ENCODE measurements around the gene DKC1. TPM values are rescaled to one million over a fixed set of nuclear protein-coding genes. Genes with fewer than 3 reads are reported as not detected.

The DKC1 gene
- total RNA-seq, 1 experiment from 2014 or later, result 115 TPM

- ChIA-PET POLR2A (ENCODE audit: unreplicated experiment) (no interaction called here), CTCF (no interaction called here)
- DNase-seq, result no peak
- no peak overlapping the region for H3K4me2 ChIP-seq (ENCODE audit: low read length)
- H2AFZ ChIP-seq (ENCODE audit: low read length), result no peak overlapping the region
- BruUV-seq (replicated peaks), result no TSS peak
- H3K4me1 ChIP-seq (ENCODE audit: insufficient read depth, low read length), result peaks cover 5% of the 10 kb centered on the region; the same call in 1 of the 2 replicates
- H3K36me3 ChIP-seq (ENCODE audit: low read depth, low read length), result no peaks in the 10 kb centered on the region
- TF ChIP-seq EZH2 (IDR thresholded peaks at IDR 0.05; ENCODE audit: low read length, unreplicated experiment) (no peak), EZH2phosphoT487 (IDR thresholded peaks at IDR 0.05; ENCODE audit: borderline replicate concordance, low read length) (no peak)
- TF ChIP-seq, protein P1, sequence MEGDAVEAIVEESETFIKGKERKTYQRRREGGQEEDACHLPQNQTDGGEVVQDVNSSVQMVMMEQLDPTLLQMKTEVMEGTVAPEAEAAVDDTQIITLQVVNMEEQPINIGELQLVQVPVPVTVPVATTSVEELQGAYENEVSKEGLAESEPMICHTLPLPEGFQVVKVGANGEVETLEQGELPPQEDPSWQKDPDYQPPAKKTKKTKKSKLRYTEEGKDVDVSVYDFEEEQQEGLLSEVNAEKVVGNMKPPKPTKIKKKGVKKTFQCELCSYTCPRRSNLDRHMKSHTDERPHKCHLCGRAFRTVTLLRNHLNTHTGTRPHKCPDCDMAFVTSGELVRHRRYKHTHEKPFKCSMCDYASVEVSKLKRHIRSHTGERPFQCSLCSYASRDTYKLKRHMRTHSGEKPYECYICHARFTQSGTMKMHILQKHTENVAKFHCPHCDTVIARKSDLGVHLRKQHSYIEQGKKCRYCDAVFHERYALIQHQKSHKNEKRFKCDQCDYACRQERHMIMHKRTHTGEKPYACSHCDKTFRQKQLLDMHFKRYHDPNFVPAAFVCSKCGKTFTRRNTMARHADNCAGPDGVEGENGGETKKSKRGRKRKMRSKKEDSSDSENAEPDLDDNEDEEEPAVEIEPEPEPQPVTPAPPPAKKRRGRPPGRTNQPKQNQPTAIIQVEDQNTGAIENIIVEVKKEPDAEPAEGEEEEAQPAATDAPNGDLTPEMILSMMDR (conservative IDR thresholded peaks at IDR 0.05; ENCODE audit: low read depth, low read length), result no peak
- ATAC-seq, result no peak
- H3K9me3 ChIP-seq (ENCODE audit: low read length), result no peaks in the 10 kb centered on the region
- no peaks in the 10 kb centered on the region for H3K9me2 ChIP-seq (replicated peaks; ENCODE audit: low read length)
- no peaks in the 10 kb centered on the region for H4K20me1 ChIP-seq (ENCODE audit: low read length)
- H3F3A ChIP-seq (ENCODE audit: low read length, unreplicated experiment), result no peaks in the 10 kb centered on the region
- H3K27ac ChIP-seq (ENCODE audit: low read length), result no peak overlapping the region
- H3K27me3 ChIP-seq (ENCODE audit: low read length), result no peaks in the 10 kb centered on the region
- intact Hi-C loops (cut with micrococcal nuclease), result loop anchor here (5.0 kb wide), 1 partner anchor 48 kb away; the partner anchor contains the start of gene DKC1
- H3K4me3 ChIP-seq (ENCODE audit: low read length), result no peak overlapping the region
- H3K9ac ChIP-seq (ENCODE audit: low read length), result no peak overlapping the region
- no peaks in the 10 kb centered on the region for H3K79me2 ChIP-seq (ENCODE audit: low read length)
Measured at GRCh38 chrX:154809939-154810665, 47.4 kb downstream of the DKC1 start.

GRCh38 chrX:154812341-154813101 is 49.9 kb downstream of the DKC1 start:
- Histone ChIP-seq H3K4me1 (ENCODE audit: insufficient read depth, low read length) (no peaks in the 10 kb centered on the region), H3K4me3 (ENCODE audit: low read length) (no peak overlapping the region), H3K27ac (ENCODE audit: low read length) (no peak overlapping the region), H3K36me3 (ENCODE audit: low read depth, low read length) (no peaks in the 10 kb centered on the region), H3K9me2 (replicated peaks; ENCODE audit: low read length) (no peaks in the 10 kb centered on the region), H3K79me2 (ENCODE audit: low read length) (no peaks in the 10 kb centered on the region), H2AFZ (ENCODE audit: low read length) (no peak overlapping the region), H3F3A (ENCODE audit: low read length, unreplicated experiment) (no peaks in the 10 kb centered on the region), H3K9me3 (ENCODE audit: low read length) (no peaks in the 10 kb centered on the region), H3K27me3 (ENCODE audit: low read length) (no peaks in the 10 kb centered on the region), H3K9ac (ENCODE audit: low read length) (no peak overlapping the region), H3K4me2 (ENCODE audit: low read length) (no peak overlapping the region), H4K20me1 (ENCODE audit: low read length) (no peaks in the 10 kb centered on the region)
- no peak for ATAC-seq
- TF ChIP-seq, protein P1 (conservative IDR thresholded peaks at IDR 0.05; ENCODE audit: low read depth, low read length), result no peak
- no peak for TF ChIP-seq EZH2 (IDR thresholded peaks at IDR 0.05; ENCODE audit: low read length, unreplicated experiment)
- no peak for TF ChIP-seq EZH2phosphoT487 (IDR thresholded peaks at IDR 0.05; ENCODE audit: borderline replicate concordance, low read length)
- intact Hi-C loops (cut with micrococcal nuclease), result no loop called here
- POLR2A ChIA-PET (ENCODE audit: unreplicated experiment), result no interaction called here
- DNase-seq, result no peak
- CTCF ChIA-PET, result no interaction called here
- no TSS peak for BruUV-seq (replicated peaks)

DNA sequence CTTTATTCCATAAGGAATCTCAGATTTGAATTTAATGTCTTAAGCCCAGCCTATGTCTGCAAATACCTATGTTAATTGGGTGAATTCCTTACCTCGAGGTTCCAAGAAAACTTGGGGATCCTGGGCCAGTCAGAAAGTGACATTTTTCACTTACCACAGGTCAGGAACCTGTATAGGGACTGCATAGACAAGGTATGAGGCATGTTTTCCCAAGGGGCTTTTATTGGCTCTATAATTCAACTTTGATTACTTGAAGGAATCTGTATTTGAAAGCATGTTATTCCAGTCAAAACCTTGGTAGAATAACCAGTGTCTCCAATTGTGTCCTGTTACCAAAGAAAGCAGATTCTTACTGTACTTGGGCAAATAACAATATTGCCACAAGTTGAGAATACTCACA is 51.1 kb downstream of the DKC1 start:
- no peaks in the 10 kb centered on the region for H3K4me1 ChIP-seq (ENCODE audit: insufficient read depth, low read length)
- no peaks in the 10 kb centered on the region for H3K27me3 ChIP-seq (ENCODE audit: low read length)
- H4K20me1 ChIP-seq (ENCODE audit: low read length), result no peaks in the 10 kb centered on the region
- BruUV-seq (replicated peaks), result no TSS peak
- no peak overlapping the region for H3K9ac ChIP-seq (ENCODE audit: low read length)
- TF ChIP-seq, protein P1 (conservative IDR thresholded peaks at IDR 0.05; ENCODE audit: low read depth, low read length), result no peak
- TF ChIP-seq EZH2phosphoT487 (IDR thresholded peaks at IDR 0.05; ENCODE audit: borderline replicate concordance, low read length) (no peak), EZH2 (IDR thresholded peaks at IDR 0.05; ENCODE audit: low read length, unreplicated experiment) (no peak)
- no peaks in the 10 kb centered on the region for H3K9me3 ChIP-seq (ENCODE audit: low read length)
- H3K36me3 ChIP-seq (ENCODE audit: low read depth, low read length), result no peaks in the 10 kb centered on the region
- H3F3A ChIP-seq (ENCODE audit: low read length, unreplicated experiment), result no peaks in the 10 kb centered on the region
- ATAC-seq (no peak), DNase-seq (no peak)
- H3K4me3 ChIP-seq (ENCODE audit: low read length), result no peak overlapping the region
- no peaks in the 10 kb centered on the region for H3K79me2 ChIP-seq (ENCODE audit: low read length)
- H3K9me2 ChIP-seq (replicated peaks; ENCODE audit: low read length), result no peaks in the 10 kb centered on the region
- H3K4me2 ChIP-seq (ENCODE audit: low read length), result no peak overlapping the region
- intact Hi-C loops (cut with micrococcal nuclease), result no loop called here
- no peak overlapping the region for H3K27ac ChIP-seq (ENCODE audit: low read length)
- no peak overlapping the region for H2AFZ ChIP-seq (ENCODE audit: low read length)
- ChIA-PET POLR2A (ENCODE audit: unreplicated experiment) (no interaction called here), CTCF (no interaction called here)
